ENCODE results near the gene PRKG1. TPM values are rescaled to one million over a fixed set of nuclear protein-coding genes. Genes with fewer than 3 reads are reported as not detected.

PRKG1 gene
- polyA plus RNA-seq, 3 donors: not detected

DNA sequence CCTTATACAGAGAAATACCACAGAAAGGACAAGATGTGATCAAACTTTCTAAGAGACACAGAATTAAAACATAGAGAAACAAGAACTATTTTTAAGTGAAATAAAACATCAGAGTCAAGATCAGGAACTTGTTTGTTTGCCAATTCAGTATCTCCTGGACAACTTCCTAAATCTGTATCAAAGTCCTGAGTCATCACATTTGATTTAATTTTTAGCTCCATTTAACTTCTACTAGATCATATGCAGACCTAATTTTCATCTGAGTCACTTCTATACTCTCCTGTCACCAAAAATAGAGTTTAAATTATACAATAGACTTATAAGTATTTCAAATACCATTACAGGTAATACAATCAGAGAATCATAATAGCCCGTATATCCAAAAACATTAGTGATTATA lies 268.1 kb downstream of the PRKG1 start:
- Histone ChIP-seq H3K36me3 (replicated peaks in 1 of 2; ENCODE audit: control insufficient read depth in 1 of 2, insufficient read depth in 2 of 2, low read length in 2 of 2) (no peaks in the 10 kb centered on the region), H3K9ac (ENCODE audit: insufficient read depth, low read length, poor library complexity, severe bottlenecking) (no peak overlapping the region), H2AFZ (ENCODE audit: insufficient read depth, low read depth, low read length, poor library complexity, severe bottlenecking) (no peak overlapping the region), H3K79me2 (ENCODE audit: insufficient read depth, low read length) (no peaks in the 10 kb centered on the region), H3K4me3 (replicated peaks in 1 of 3; ENCODE audit: low read depth in 2 of 3, low read length in 3 of 3) (no peak overlapping the region), H3K9me3 (replicated peaks in 1 of 2; ENCODE audit: control insufficient read depth in 1 of 2, insufficient read depth in 1 of 2, low read length in 2 of 2) (no peaks in the 10 kb centered on the region), H3K4me2 (replicated peaks; ENCODE audit: extremely low read depth, low read length, poor library complexity, severe bottlenecking) (no peak overlapping the region), H4K20me1 (ENCODE audit: insufficient read depth, low read length) (no peaks in the 10 kb centered on the region), H3K27ac (ENCODE audit: low read depth in 1 of 2, low read length in 2 of 2) (no peak overlapping the region), H3K27me3 (ENCODE audit: control insufficient read depth in 2 of 2, insufficient read depth in 2 of 2, low read length in 2 of 2) (no peaks in the 10 kb centered on the region), H3K4me1 (ENCODE audit: control insufficient read depth in 1 of 2, insufficient read depth in 2 of 2, low read length in 2 of 2) (no peaks in the 10 kb centered on the region)
- no peaks in the 10 kb centered on the region for H3K36me3 Mint-ChIP-seq
- intact Hi-C loops (cut with micrococcal nuclease): no loop called here
- no peak overlapping the region for H3K4me3 Mint-ChIP-seq
- peaks cover 0 to 1% (median 0%) of the 10 kb centered on the region in 3 donors for H3K27me3 Mint-ChIP-seq (ENCODE audit: low read depth in 3 of 3)
- H3K9me3 Mint-ChIP-seq: peaks cover 0 to 2% (median 0%) of the 10 kb centered on the region in 7 donors
- no peak overlapping the region for H3K27ac Mint-ChIP-seq
- no peaks in the 10 kb centered on the region for H3K4me1 Mint-ChIP-seq
- no peak for TF ChIP-seq CTCF (IDR thresholded peaks at IDR 0.05)
- DNase-seq: peak in 1 of 3 donors; percentile 13
- WGBS (ENCODE audit: insufficient coverage): no CpG with 5 or more reads among the region's 1 CpG

GRCh38 chr10:51343391-51343790 lies 269.1 kb downstream of the PRKG1 start:
- Histone ChIP-seq H3K36me3 (replicated peaks in 1 of 2; ENCODE audit: control insufficient read depth in 1 of 2, insufficient read depth in 2 of 2, low read length in 2 of 2) (no peaks in the 10 kb centered on the region), H3K79me2 (ENCODE audit: insufficient read depth, low read length) (no peaks in the 10 kb centered on the region), H3K4me1 (ENCODE audit: control insufficient read depth in 1 of 2, insufficient read depth in 2 of 2, low read length in 2 of 2) (no peaks in the 10 kb centered on the region), H3K27ac (ENCODE audit: low read depth in 1 of 2, low read length in 2 of 2) (no peak overlapping the region), H3K9ac (ENCODE audit: insufficient read depth, low read length, poor library complexity, severe bottlenecking) (no peak overlapping the region), H4K20me1 (ENCODE audit: insufficient read depth, low read length) (no peaks in the 10 kb centered on the region), H3K4me3 (replicated peaks in 1 of 3; ENCODE audit: low read depth in 2 of 3, low read length in 3 of 3) (no peak overlapping the region), H3K4me2 (replicated peaks; ENCODE audit: extremely low read depth, low read length, poor library complexity, severe bottlenecking) (no peak overlapping the region), H3K9me3 (replicated peaks in 1 of 2; ENCODE audit: control insufficient read depth in 1 of 2, insufficient read depth in 1 of 2, low read length in 2 of 2) (no peaks in the 10 kb centered on the region), H2AFZ (ENCODE audit: insufficient read depth, low read depth, low read length, poor library complexity, severe bottlenecking) (no peak overlapping the region), H3K27me3 (ENCODE audit: control insufficient read depth in 2 of 2, insufficient read depth in 2 of 2, low read length in 2 of 2) (no peaks in the 10 kb centered on the region)
- TF ChIP-seq CTCF (IDR thresholded peaks at IDR 0.05): no peak
- DNase-seq: no peak
- Mint-ChIP-seq H3K9me3 (peaks cover 0 to 3% (median 0%) of the 10 kb centered on the region in 7 donors), H3K27ac (no peak overlapping the region), H3K4me3 (no peak overlapping the region), H3K27me3 (ENCODE audit: low read depth in 3 of 3) (peaks cover 0 to 1% (median 0%) of the 10 kb centered on the region in 3 donors), H3K36me3 (no peaks in the 10 kb centered on the region), H3K4me1 (no peaks in the 10 kb centered on the region)
- no CpG with 5 or more reads among the region's 1 CpG for WGBS (ENCODE audit: insufficient coverage)
- intact Hi-C loops (cut with micrococcal nuclease): no loop called here
